NB4 (cell line): ENCODE results near the gene COPZ1.

Experiments
- CTCF ChIP-seq: IDR thresholded peaks from one replicate; pipeline ENCODE4 v1.5.1; 2012; ENCODE audit warnings: low read depth, low read length
- MAX ChIP-seq: IDR thresholded peaks from 2 replicates; pipeline ENCODE4 v1.6.1; 2011; ENCODE audit warnings: low read depth, low read length
- MYC ChIP-seq: IDR thresholded peaks from 2 replicates; pipeline ENCODE4 v1.6.1; 2011; ENCODE audit warnings: low read depth, low read length
- POLR2A ChIP-seq: IDR thresholded peaks from 2 replicates; pipeline ENCODE4 v1.6.1; 2011; ENCODE audit warnings: mild to moderate bottlenecking; ENCODE audit not compliant: insufficient read length; ENCODE audit errors: extremely low read depth

- TF ChIP-seq CTCF (peak; percentile 3), POLR2A (peak; percentile 17), MAX (peak; percentile 51), MYC (peak; percentile 65)
Observed at GRCh38 chr12:54384591-54385041, 59.7 kb downstream of the COPZ1 start, which contains the start of gene ZNF385A.
